ENCODE results near the gene IL17B. TPM values are rescaled to one million over a fixed set of nuclear protein-coding genes. Genes with fewer than 3 reads are reported as not detected.

Gene IL17B
- total and polyA plus RNA-seq, 2 of the 8 experiments (the other 6 are each of a cell fraction or from before 2014, with no cell fraction given) = 0.18 TPM; not detected in 1

DNA sequence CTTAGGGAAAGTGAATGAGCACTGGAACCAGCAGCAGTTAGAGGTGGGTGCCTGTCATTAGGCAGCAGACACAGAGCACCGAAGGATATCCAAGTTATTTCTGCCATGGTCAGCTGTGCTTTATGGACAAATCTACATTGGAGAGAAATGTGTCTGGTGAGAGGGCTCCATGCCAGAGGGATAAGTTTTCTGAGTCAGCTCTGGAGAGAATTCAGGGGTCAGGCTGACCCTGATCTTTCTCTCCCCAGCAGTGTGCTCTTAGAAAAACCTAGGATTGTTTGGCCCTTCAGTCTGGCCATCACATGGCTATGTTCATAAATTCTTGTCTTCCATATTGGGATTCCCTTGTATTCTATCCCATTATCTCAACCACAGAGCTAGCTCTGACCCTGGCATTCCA, 8.9 kb upstream of the IL17B start:
- no peak overlapping the region for H3K4me3 ChIP-seq (ENCODE audit: extremely low read depth in 1 of 4, insufficient read depth in 2 of 4, low read depth in 3 of 4, low read length in 4 of 4)
- no peak overlapping the region for H3K14ac ChIP-seq (ENCODE audit: insufficient read length)
- H3K56ac ChIP-seq (replicated peaks; ENCODE audit: insufficient read length, low read depth, low read length) = no peak overlapping the region
- H3K9ac ChIP-seq (replicated peaks in 1 of 4; ENCODE audit: extremely low read depth in 1 of 4, low read depth in 3 of 4, low read length in 3 of 4) = no peak overlapping the region
- H4K8ac ChIP-seq (ENCODE audit: extremely low read depth, insufficient read depth, low read length) = no peak overlapping the region
- H3K79me1 ChIP-seq (ENCODE audit: low read depth, low read length) = no peaks in the 10 kb centered on the region
- no peaks in the 10 kb centered on the region for H3K4me1 ChIP-seq (replicated peaks in 1 of 4; ENCODE audit: control insufficient read depth in 3 of 4, insufficient read depth in 4 of 4, low read length in 3 of 4)
- CTCF ChIA-PET (ENCODE audit: partially characterized antibody) = interaction anchor here (1.1 to 46.1 kb wide), 7 partner anchors 9 to 73 kb away, joined by 4 to 1310 read pairs (median 5); partner anchors contain the start of gene IL17B
- no peak overlapping the region for H4K91ac ChIP-seq (replicated peaks; ENCODE audit: insufficient read length, low read length)
- no peak overlapping the region for H3K4ac ChIP-seq (replicated peaks; ENCODE audit: insufficient read length, low read depth, low read length)
- H3K36me3 ChIP-seq (ENCODE audit: control insufficient read depth in 2 of 4, insufficient read depth in 4 of 4, low read length in 3 of 4) = no peaks in the 10 kb centered on the region
- no peaks in the 10 kb centered on the region; a peak in 1 of 7 replicates for H3K27me3 ChIP-seq (replicated peaks in 1 of 4; ENCODE audit: control insufficient read depth in 3 of 4, extremely low read depth in 1 of 4, insufficient read depth in 3 of 4, low read length in 3 of 4)
- no peak overlapping the region for H2AK5ac ChIP-seq (ENCODE audit: low read depth, low read length)
- POLR2A ChIA-PET (ENCODE audit: partially characterized antibody) = interaction anchor here (1.6 kb wide), 1 partner anchor 11 kb away, joined by 6 read pairs; no protein-coding TSS in a partner anchor
- H4K5ac ChIP-seq (ENCODE audit: insufficient read length, low read depth, low read length) = no peak overlapping the region
- FAIRE-seq = no peak
- DNase-seq (ENCODE audit: low read depth in 1 of 2, low spot score in 2 of 2) = no peak
- 89% methylated on average over 1 of the region's 1 CpG; no CpG with 5 or more reads in 1 of the 2 experiments for WGBS, 2 experiments (ENCODE audit: extremely low coverage in 1 of 2, insufficient coverage in 1 of 2, insufficient read length in 1 of 2, insufficient replicate concordance in 2 of 2, low coverage in 1 of 2, low lambda C conversion rate in 2 of 2, missing lambda C conversion rate in 1 of 2)
- H3K27ac ChIP-seq (ENCODE audit: low read depth, low read length) = no peak overlapping the region
- no peak for TF ChIP-seq SP1 (IDR thresholded peaks at IDR 0.05; ENCODE audit: low read depth, low read length)
- TF ChIP-seq ASH2L (IDR thresholded peaks at IDR 0.05; ENCODE audit: low read length) = no peak
- TF ChIP-seq SIRT6 (IDR thresholded peaks at IDR 0.05; ENCODE audit: low read length) = no peak
- TF ChIP-seq RFX5 (IDR thresholded peaks at IDR 0.05; ENCODE audit: borderline replicate concordance, low read depth, low read length) = no peak
- no peak for TF ChIP-seq GTF2F1 (IDR thresholded peaks at IDR 0.05; ENCODE audit: borderline replicate concordance, low read depth, low read length)
- no peak for TF ChIP-seq SAP30 (IDR thresholded peaks at IDR 0.05; ENCODE audit: insufficient read depth, insufficient replicate concordance, low read length)
- no peak for TF ChIP-seq NANOG (IDR thresholded peaks at IDR 0.05; ENCODE audit: insufficient read depth, low read depth, low read length, poor library complexity, severe bottlenecking)
- TF ChIP-seq FOSL1 (IDR thresholded peaks at IDR 0.05; ENCODE audit: insufficient read depth, low read depth, low read length) = no peak
- TF ChIP-seq TCF12 (IDR thresholded peaks at IDR 0.05; ENCODE audit: low read depth, low read length) = no peak
- no peak for TF ChIP-seq CREB1 (IDR thresholded peaks at IDR 0.05)
- H2BK5ac ChIP-seq (ENCODE audit: low read depth, low read length) = no peak overlapping the region
- H3K18ac ChIP-seq (ENCODE audit: extremely low read depth, low read length) = no peak overlapping the region
- no peak overlapping the region for H2BK12ac ChIP-seq (ENCODE audit: low read depth, low read length)
- H2AFZ ChIP-seq (ENCODE audit: low read length) = no peak overlapping the region
- H3K4me2 ChIP-seq (ENCODE audit: insufficient read depth in 1 of 2, low read depth in 2 of 2, low read length in 2 of 2) = no peak overlapping the region
- H3K9me3 ChIP-seq (ENCODE audit: insufficient read depth in 2 of 2, low read depth in 1 of 2, low read length in 1 of 2) = no peaks in the 10 kb centered on the region
- H3K23ac ChIP-seq (ENCODE audit: insufficient read length) = no peak overlapping the region
- no peaks in the 10 kb centered on the region for H4K20me1 ChIP-seq (replicated peaks in 1 of 2; ENCODE audit: control insufficient read depth in 1 of 2, insufficient read depth in 2 of 2, low read length in 2 of 2)
- no peak overlapping the region for H2BK15ac ChIP-seq (ENCODE audit: low read length)
- no peak overlapping the region for H2BK120ac ChIP-seq (replicated peaks; ENCODE audit: low read depth, low read length)
- no peak overlapping the region for H2BK20ac ChIP-seq (ENCODE audit: low read length)
- H3K79me2 ChIP-seq (ENCODE audit: control insufficient read depth in 1 of 2, insufficient read depth in 2 of 2, low read length in 2 of 2) = no peaks in the 10 kb centered on the region
- H3K23me2 ChIP-seq (ENCODE audit: low read depth, low read length) = peaks cover 2% of the 10 kb centered on the region; the same call in 1 of the 2 replicates

All from H1 (cell line).